Activated naive CD8-positive, alpha-beta T cell (primary cell): ENCODE results near the gene MCTP2.
"Not testable (repeated sequence)": the region's sequence is repeated elsewhere in the genome, so short reads cannot be mapped to it uniquely, and the experiment has no call there.

Experiments used
- H3K27ac Mint-ChIP-seq: one replicate; pipeline ENCODE4 v1.8.0; 2021; ENCODE audit warnings: mixed read lengths
- H3K27me3 Mint-ChIP-seq: one replicate; pipeline ENCODE4 v1.8.0; 2021; ENCODE audit warnings: mixed read lengths
- H3K36me3 Mint-ChIP-seq: one replicate; pipeline ENCODE4 v1.8.0; 2021; ENCODE audit warnings: mixed read lengths
- H3K4me1 Mint-ChIP-seq: one replicate; pipeline ENCODE4 v1.8.0; 2021; ENCODE audit warnings: low read depth, mixed read lengths
- H3K4me3 Mint-ChIP-seq: one replicate; pipeline ENCODE4 v1.8.0; 2021; ENCODE audit warnings: mild to moderate bottlenecking, mixed read lengths
- H3K9me3 Mint-ChIP-seq: one replicate; pipeline ENCODE4 v1.8.0; 2021; ENCODE audit warnings: low read depth, mixed read lengths

The MCTP2 gene

DNA sequence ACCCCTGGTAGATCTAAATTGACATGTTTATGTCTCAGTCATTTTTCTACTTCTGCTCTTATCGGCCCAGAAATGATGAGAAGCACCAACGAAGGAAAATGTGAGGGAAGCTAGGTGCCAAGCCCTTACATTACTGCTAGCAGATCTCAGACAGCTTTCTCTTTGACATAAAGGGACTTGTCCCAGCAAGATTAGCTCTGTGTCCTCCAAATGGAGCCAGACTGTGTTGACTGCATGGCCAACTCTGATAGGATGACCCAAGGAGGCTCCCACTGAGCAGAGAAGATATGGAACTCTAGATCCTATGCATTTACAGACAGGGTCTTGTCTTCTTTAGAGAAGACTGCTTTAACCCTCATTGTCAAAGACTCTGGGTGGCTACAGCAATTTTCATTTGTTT lies 2.8 kb upstream of the MCTP2 start:
- H3K9me3 Mint-ChIP-seq: no peaks in the 10 kb centered on the region
- no peak overlapping the region for H3K4me3 Mint-ChIP-seq
- peaks cover 48% of the 10 kb centered on the region for H3K4me1 Mint-ChIP-seq
- H3K27ac Mint-ChIP-seq: no peak overlapping the region
- peaks cover under 1% of the 10 kb centered on the region for H3K36me3 Mint-ChIP-seq
- no peaks in the 10 kb centered on the region for H3K27me3 Mint-ChIP-seq

GRCh38 chr15:94229591-94230369 lies 1.6 kb upstream of the MCTP2 start:
- H3K27ac Mint-ChIP-seq: peak overlapping the region; percentile 86
- H3K27me3 Mint-ChIP-seq: no peaks in the 10 kb centered on the region
- H3K4me3 Mint-ChIP-seq: peak overlapping the region; percentile 90
- H3K9me3 Mint-ChIP-seq: no peaks in the 10 kb centered on the region
- peaks cover 54% of the 10 kb centered on the region for H3K4me1 Mint-ChIP-seq
- no peaks in the 10 kb centered on the region for H3K36me3 Mint-ChIP-seq

- H3K27ac Mint-ChIP-seq: peak overlapping the region; percentile 86
- no peaks in the 10 kb centered on the region for H3K9me3 Mint-ChIP-seq
- peak overlapping the region; percentile 90 for H3K4me3 Mint-ChIP-seq
- no peaks in the 10 kb centered on the region for H3K27me3 Mint-ChIP-seq
- no peaks in the 10 kb centered on the region for H3K36me3 Mint-ChIP-seq
- peaks cover 58% of the 10 kb centered on the region for H3K4me1 Mint-ChIP-seq
These were observed 904 bp upstream of the MCTP2 start for GRCh38 chr15:94230431-94230882.

GRCh38 chr15:94231723-94232468 lies 535 bp downstream of the MCTP2 start:
- peak overlapping the region; percentile 90 for H3K4me3 Mint-ChIP-seq
- no peaks in the 10 kb centered on the region for H3K9me3 Mint-ChIP-seq
- peak overlapping the region; percentile 17 for H3K27ac Mint-ChIP-seq
- H3K27me3 Mint-ChIP-seq: no peaks in the 10 kb centered on the region
- H3K36me3 Mint-ChIP-seq: no peaks in the 10 kb centered on the region
- H3K4me1 Mint-ChIP-seq: peaks cover 70% of the 10 kb centered on the region

DNA sequence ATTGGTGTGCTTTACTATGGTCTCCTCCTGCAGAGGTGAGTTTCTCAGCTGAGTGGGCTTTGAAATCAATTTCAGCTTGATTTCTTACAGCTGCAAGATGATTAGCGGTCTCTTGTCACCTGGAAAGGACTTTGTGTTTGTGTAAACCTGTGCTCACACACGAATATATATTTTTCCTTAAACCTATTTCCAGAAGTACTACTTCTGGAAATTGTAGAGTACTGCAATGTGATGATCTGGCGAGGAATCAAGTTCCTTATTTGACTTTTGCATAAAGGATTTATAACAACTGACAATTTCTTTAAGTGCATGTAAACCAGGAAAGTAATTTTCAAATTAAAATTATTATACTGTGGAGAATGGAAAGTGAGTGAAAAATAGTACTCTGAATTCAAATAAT lies 2.1 kb downstream of the MCTP2 start:
- H3K27ac Mint-ChIP-seq: no peak overlapping the region
- H3K4me1 Mint-ChIP-seq: peaks cover 75% of the 10 kb centered on the region

DNA sequence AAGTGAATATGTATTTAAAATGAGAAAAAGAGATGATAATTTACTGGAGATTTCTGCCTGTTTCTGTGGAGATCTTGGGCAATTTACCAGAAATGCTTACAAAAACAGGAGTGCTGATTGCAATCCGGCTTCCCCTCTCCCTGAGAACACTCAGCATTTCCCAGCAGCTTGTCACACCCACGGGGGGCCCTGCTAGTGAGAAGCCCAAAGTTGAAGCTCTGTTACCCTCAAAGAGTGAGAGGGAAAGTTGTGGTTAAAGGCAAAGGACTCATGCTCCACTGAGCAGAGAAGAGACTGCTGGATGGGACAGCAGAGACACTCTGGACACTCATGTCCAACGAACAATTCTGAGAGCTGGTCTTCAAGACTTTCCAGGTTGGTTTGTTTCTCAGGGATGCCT lies 2.9 kb downstream of the MCTP2 start:
- Mint-ChIP-seq H3K36me3 (no peaks in the 10 kb centered on the region), H3K27ac (no peak overlapping the region), H3K27me3 (no peaks in the 10 kb centered on the region), H3K9me3 (no peaks in the 10 kb centered on the region), H3K4me1 (peaks cover 70% of the 10 kb centered on the region), H3K4me3 (no peak overlapping the region)

More for the DNA sequence above, 2.1 kb downstream of the MCTP2 start:
- no peaks in the 10 kb centered on the region for H3K9me3 Mint-ChIP-seq
- no peak overlapping the region for H3K4me3 Mint-ChIP-seq
- H3K27me3 Mint-ChIP-seq: no peaks in the 10 kb centered on the region
- no peaks in the 10 kb centered on the region for H3K36me3 Mint-ChIP-seq

DNA sequence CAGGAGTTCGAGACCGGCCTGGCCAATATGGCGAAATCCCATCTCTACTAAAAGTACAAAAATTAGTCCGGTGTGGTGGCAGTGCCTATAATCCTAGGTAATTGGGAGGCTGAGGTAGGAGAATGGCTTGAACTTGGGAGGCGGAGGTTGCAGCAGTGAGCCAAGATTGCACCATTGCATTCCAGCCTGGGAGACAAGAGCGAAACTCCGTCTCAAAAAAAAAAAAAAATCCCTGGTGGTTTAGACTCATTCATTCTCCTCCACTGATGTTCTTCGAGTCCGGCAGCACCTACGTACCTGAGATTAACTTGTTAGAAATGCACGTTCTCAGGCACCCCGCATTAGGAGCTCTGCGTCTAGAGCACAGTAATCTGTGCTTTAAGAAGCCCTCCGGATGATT lies 3.7 kb downstream of the MCTP2 start:
- Mint-ChIP-seq H3K4me1 (peaks cover 63% of the 10 kb centered on the region), H3K27me3 (no peaks in the 10 kb centered on the region), H3K36me3 (no peaks in the 10 kb centered on the region), H3K27ac (no peak overlapping the region), H3K4me3 (no peak overlapping the region), H3K9me3 (no peaks in the 10 kb centered on the region)

DNA sequence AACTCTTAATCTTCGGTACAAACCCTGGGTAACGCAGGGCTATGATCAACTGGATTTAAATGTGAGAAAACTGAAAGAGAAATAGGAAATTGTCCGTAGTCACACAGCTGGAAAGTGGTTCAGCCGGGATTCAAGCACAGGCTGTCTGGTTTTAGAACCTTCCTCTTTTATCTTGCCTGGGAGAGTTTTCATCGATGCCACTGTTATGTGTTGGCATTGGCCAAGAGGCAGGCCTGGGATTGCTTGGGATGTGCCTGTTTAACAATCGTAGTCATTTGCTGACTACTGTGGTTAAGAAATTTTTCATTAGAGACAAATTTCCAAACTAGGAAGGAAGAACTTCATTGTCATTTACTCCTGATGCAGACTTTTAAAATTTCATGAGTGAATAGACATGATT lies 4.3 kb downstream of the MCTP2 start:
- no peaks in the 10 kb centered on the region for H3K36me3 Mint-ChIP-seq
- no peak overlapping the region for H3K27ac Mint-ChIP-seq
- no peak overlapping the region for H3K4me3 Mint-ChIP-seq
- peaks cover 58% of the 10 kb centered on the region for H3K4me1 Mint-ChIP-seq
- no peaks in the 10 kb centered on the region for H3K27me3 Mint-ChIP-seq
- no peaks in the 10 kb centered on the region for H3K9me3 Mint-ChIP-seq

DNA sequence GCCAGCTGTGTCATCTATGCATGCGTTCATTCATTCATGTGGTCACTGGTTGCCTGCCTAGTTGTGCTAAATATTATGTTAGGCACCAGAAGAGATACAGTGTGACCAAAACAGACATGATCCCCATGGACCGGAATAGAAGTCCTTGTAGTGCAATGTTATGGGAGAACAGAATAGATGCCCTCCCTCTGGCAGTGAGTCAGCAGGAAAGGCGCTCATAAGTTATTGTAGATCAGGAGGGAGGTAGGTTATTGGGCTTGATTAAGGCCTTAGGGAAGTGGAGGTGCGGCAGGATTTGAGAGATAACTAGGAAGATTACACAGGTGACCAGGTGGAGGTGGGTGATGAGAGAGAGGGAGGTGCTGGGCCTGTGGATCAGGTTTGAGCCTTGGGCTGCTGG lies 5.2 kb downstream of the MCTP2 start:
- peak overlapping the region; percentile 19 for H3K27ac Mint-ChIP-seq
- H3K27me3 Mint-ChIP-seq: no peaks in the 10 kb centered on the region
- H3K36me3 Mint-ChIP-seq: no peaks in the 10 kb centered on the region
- H3K9me3 Mint-ChIP-seq: no peaks in the 10 kb centered on the region
- H3K4me3 Mint-ChIP-seq: no peak overlapping the region
- peaks cover 53% of the 10 kb centered on the region for H3K4me1 Mint-ChIP-seq

- no peaks in the 10 kb centered on the region for H3K27me3 Mint-ChIP-seq
- peaks cover 40% of the 10 kb centered on the region for H3K4me1 Mint-ChIP-seq
- H3K9me3 Mint-ChIP-seq: no peaks in the 10 kb centered on the region
- no peaks in the 10 kb centered on the region for H3K36me3 Mint-ChIP-seq
- no peak overlapping the region for H3K27ac Mint-ChIP-seq
- no peak overlapping the region for H3K4me3 Mint-ChIP-seq
These were observed 6.5 kb downstream of the MCTP2 start for GRCh38 chr15:94237903-94238302.

DNA sequence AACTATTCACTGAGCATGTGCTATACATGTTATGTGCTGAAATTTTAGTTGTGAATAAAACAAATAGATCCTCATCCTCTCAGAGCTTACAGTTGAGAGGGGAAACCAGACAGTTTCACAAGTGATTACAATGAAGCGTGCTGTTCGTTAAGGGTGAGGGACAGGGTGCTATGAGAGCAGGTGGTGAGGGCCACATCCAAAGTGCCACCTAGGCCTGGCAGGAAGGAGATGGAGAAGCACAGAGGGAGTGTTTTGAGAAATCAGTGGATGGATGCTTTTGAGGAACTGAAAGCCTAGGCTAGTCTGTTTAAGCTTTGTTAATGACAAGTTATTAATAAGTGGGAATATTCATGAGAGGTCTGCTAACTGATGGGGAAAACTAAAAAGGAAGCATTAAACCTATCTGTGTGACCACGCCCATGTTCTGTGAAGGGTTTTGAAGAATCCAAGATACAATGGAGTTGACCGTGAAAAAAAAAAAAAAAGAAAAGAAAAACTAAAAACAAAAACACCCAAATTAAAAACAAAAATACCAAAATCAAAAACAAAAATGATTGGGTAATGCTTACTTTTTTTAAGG lies 7.3 kb downstream of the MCTP2 start:
- H3K4me1 Mint-ChIP-seq: peaks cover 34% of the 10 kb centered on the region
- H3K27me3 Mint-ChIP-seq: no peaks in the 10 kb centered on the region
- H3K4me3 Mint-ChIP-seq: no peak overlapping the region
- H3K9me3 Mint-ChIP-seq: no peaks in the 10 kb centered on the region
- H3K36me3 Mint-ChIP-seq: no peaks in the 10 kb centered on the region
- no peak overlapping the region for H3K27ac Mint-ChIP-seq

- H3K27ac Mint-ChIP-seq: no peak overlapping the region
- no peak overlapping the region for H3K4me3 Mint-ChIP-seq
- peaks cover 28% of the 10 kb centered on the region for H3K4me1 Mint-ChIP-seq
- H3K27me3 Mint-ChIP-seq: no peaks in the 10 kb centered on the region
- H3K36me3 Mint-ChIP-seq: no peaks in the 10 kb centered on the region
- no peaks in the 10 kb centered on the region for H3K9me3 Mint-ChIP-seq
These were observed 8.1 kb downstream of the MCTP2 start for GRCh38 chr15:94239474-94239873.

GRCh38 chr15:94240480-94240879 lies 9.1 kb downstream of the MCTP2 start:
- H3K27ac Mint-ChIP-seq: no peak overlapping the region
- no peaks in the 10 kb centered on the region for H3K9me3 Mint-ChIP-seq
- no peak overlapping the region for H3K4me3 Mint-ChIP-seq
- no peaks in the 10 kb centered on the region for H3K27me3 Mint-ChIP-seq
- H3K36me3 Mint-ChIP-seq: no peaks in the 10 kb centered on the region
- H3K4me1 Mint-ChIP-seq: peaks cover 24% of the 10 kb centered on the region

DNA sequence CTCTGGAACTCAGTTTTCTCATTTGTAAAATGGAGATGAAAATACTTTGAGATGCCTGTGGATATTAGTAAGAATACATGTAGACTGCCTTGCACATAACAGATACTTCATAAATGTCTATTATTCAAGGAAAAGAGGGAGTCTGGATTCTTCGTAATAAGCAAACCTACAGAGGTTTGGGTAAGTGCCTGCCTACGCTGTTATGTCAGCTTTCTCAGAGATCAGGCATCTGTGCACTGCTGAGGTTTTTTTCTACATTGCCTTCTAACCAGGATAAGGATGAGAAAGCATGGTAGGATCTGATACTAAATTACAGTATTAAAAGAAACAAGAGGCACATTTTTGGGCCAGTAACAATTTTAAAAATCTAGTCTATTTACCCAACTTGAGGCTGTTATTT lies 10.9 kb downstream of the MCTP2 start:
- H3K27me3 Mint-ChIP-seq: no peaks in the 10 kb centered on the region
- H3K4me3 Mint-ChIP-seq: no peak overlapping the region
- peaks cover 2% of the 10 kb centered on the region for H3K36me3 Mint-ChIP-seq
- no peak overlapping the region for H3K27ac Mint-ChIP-seq
- no peaks in the 10 kb centered on the region for H3K9me3 Mint-ChIP-seq
- peaks cover 12% of the 10 kb centered on the region for H3K4me1 Mint-ChIP-seq

- not testable (repeated sequence) for H3K36me3 Mint-ChIP-seq, H3K27ac Mint-ChIP-seq, H3K4me1 Mint-ChIP-seq, H3K27me3 Mint-ChIP-seq, H3K4me3 Mint-ChIP-seq, H3K9me3 Mint-ChIP-seq
These were observed 11.6 kb downstream of the MCTP2 start for GRCh38 chr15:94243003-94243402.
